B cell (primary cell): Measurements from ENCODE around the gene HTRA2. TPM values are rescaled to one million over a fixed set of nuclear protein-coding genes. Genes with fewer than 3 reads are reported as not detected.

Source experiments
- ATAC-seq: fragments of 200-7000 bp; cut with Tn5 transposase; one replicate; pipeline ENCODE4 v1.10.0; 2021; ENCODE audit warnings: low read depth, mild to moderate bottlenecking, moderate number of reproducible peaks, moderate library complexity
- CTCF ChIA-PET: fragments of 350-600 bp; sonication (Branson Sonifier 250); formaldehyde crosslinking; loops from one replicate; lab custom pipeline; 2021; ENCODE audit warnings: antibody characterized with exemption, inconsistent platforms; lab: Charles Lee
- POLR2A ChIA-PET: fragments of 350-600 bp; sonication (Branson Sonifier 250); formaldehyde crosslinking; loops from one replicate; lab custom pipeline; 2021; ENCODE audit warnings: antibody characterized with exemption; lab: Charles Lee
- DNase-seq: peaks from one replicate; pipeline ENCODE4 v3.0.0; 2013
- H2AFZ ChIP-seq: 2 replicates; pipeline ENCODE4 v1.6.1; 2012; ENCODE audit warnings: mild to moderate bottlenecking, low read depth, low read length; ENCODE audit not compliant: insufficient read depth, poor library complexity, severe bottlenecking
- H3K27ac ChIP-seq, 2 donors: 1 replicate in 1 of 2; 2 replicates in 1 of 2; pipeline ENCODE4 v1.5.1; 2012 to 2013; ENCODE audit warnings: low read length in 2 of 2, mild to moderate bottlenecking in 2 of 2, moderate library complexity in 1 of 2
- H3K27me3 ChIP-seq, 4 experiments: fragments of 200-600 bp in 1 of 4; sonication (generic) in 1 of 4; replicated peaks in 1 of 4; 1 replicate in 2 of 4; 2 replicates in 2 of 4; pipeline versions ENCODE4 v1.6.1 to v1.7.0; 2013 to 2016; ENCODE audit warnings: low read length in 3 of 4, mild to moderate bottlenecking in 2 of 4, mixed read lengths in 1 of 4, moderate library complexity in 1 of 4; ENCODE audit not compliant: insufficient read depth in 4 of 4, control insufficient read depth in 3 of 4; ENCODE audit errors: control extremely low read depth in 1 of 4
- H3K36me3 ChIP-seq, 2 experiments: replicated peaks in 1 of 2; 1 replicate in 1 of 2; 2 replicates in 1 of 2; pipeline versions ENCODE4 v1.6.1 to v1.7.1; 2013; ENCODE audit warnings: low read length in 1 of 2; ENCODE audit not compliant: insufficient read depth in 2 of 2, control insufficient read depth in 1 of 2; ENCODE audit errors: control extremely low read depth in 1 of 2, extremely low read depth in 1 of 2
- H3K4me1 ChIP-seq, 2 donors: fragments of 200-600 bp in 1 of 2; sonication (generic) in 1 of 2; 1 replicate in 1 of 2; 2 replicates in 1 of 2; pipeline versions ENCODE4 v1.5.1 to v1.6.1; 2013 to 2017; ENCODE audit warnings: low read length in 2 of 2; ENCODE audit not compliant: control insufficient read depth in 2 of 2, insufficient read depth in 2 of 2
- H3K4me2 ChIP-seq: replicated peaks from 2 replicates; pipeline ENCODE3; 2012; ENCODE audit warnings: mild to moderate bottlenecking, low read depth, low read length; ENCODE audit not compliant: poor library complexity, severe bottlenecking
- H3K4me3 ChIP-seq, 5 experiments: fragments of 200-600 bp in 1 of 5; sonication (generic) in 1 of 5; 1 replicate in 3 of 5; 2 replicates in 2 of 5; pipeline versions ENCODE4 v1.5.1 to v1.7.0; 2011 to 2016; ENCODE audit warnings: low read length in 4 of 5, mild to moderate bottlenecking in 4 of 5, low read depth in 2 of 5, control low read depth in 1 of 5, moderate library complexity in 1 of 5; ENCODE audit not compliant: insufficient read depth in 1 of 5; ENCODE audit errors: control extremely low read depth in 1 of 5, extremely low read depth in 1 of 5
- H3K79me2 ChIP-seq: fragments of 200-600 bp; sonication (generic); one replicate; pipeline ENCODE4 v1.6.0; 2016; ENCODE audit warnings: low read length; ENCODE audit not compliant: control insufficient read depth, insufficient read depth
- H3K9ac ChIP-seq: fragments of 200-600 bp; sonication (generic); 2 replicates; pipeline ENCODE4 v1.6.1; 2017; ENCODE audit warnings: mild to moderate bottlenecking, low read length, moderate library complexity
- H3K9me3 ChIP-seq, 3 donors: one replicate each; pipeline versions ENCODE4 v1.6.1 to v1.7.1; 2013; ENCODE audit warnings: low read length in 2 of 3; ENCODE audit not compliant: control insufficient read depth in 2 of 3, insufficient read depth in 1 of 3; ENCODE audit errors: control extremely low read depth in 1 of 3
- H4K20me1 ChIP-seq: 2 replicates; pipeline ENCODE4 v1.6.0; 2012; ENCODE audit warnings: mild to moderate bottlenecking, low read length; ENCODE audit not compliant: insufficient read depth, control insufficient read depth, poor library complexity, severe bottlenecking
- H3K27ac Mint-ChIP-seq: one replicate; pipeline ENCODE4 v1.8.0; 2021; ENCODE audit warnings: mixed read lengths
- H3K27me3 Mint-ChIP-seq: one replicate; pipeline ENCODE4 v1.8.0; 2021; ENCODE audit warnings: mixed read lengths
- H3K4me1 Mint-ChIP-seq: one replicate; pipeline ENCODE4 v1.8.0; 2021; ENCODE audit warnings: mixed read lengths
- H3K4me3 Mint-ChIP-seq: one replicate; pipeline ENCODE4 v1.8.0; 2021; ENCODE audit warnings: mixed read lengths
- H3K9me3 Mint-ChIP-seq: one replicate; pipeline ENCODE4 v1.8.0; 2022; ENCODE audit warnings: mixed read lengths; ENCODE audit not compliant: insufficient read depth
- CTCF ChIP-seq: fragments of 200-600 bp; IDR thresholded peaks from one replicate; pipeline ENCODE4 v1.8.0; 2022; ENCODE audit warnings: antibody characterized with exemption, mild to moderate bottlenecking
- EZH2 ChIP-seq: IDR thresholded peaks from 2 replicates; pipeline ENCODE4 v1.6.1; 2012; ENCODE audit warnings: borderline replicate concordance, low read depth, mild to moderate bottlenecking, moderate library complexity, low read length; ENCODE audit not compliant: insufficient read depth, poor library complexity, severe bottlenecking
- WGBS: methylation state at CpG from one replicate; pipeline ENCODE4 v1.1.5; 2013; ENCODE audit warnings: missing lambda C conversion rate; ENCODE audit not compliant: insufficient coverage; 5-methylcytosine and 5-hydroxymethylcytosine counted together
- intact Hi-C: fragments of 100-400 bp; cut with micrococcal nuclease; formaldehyde crosslinking; loops from one replicate; pipeline ENCODE4 v1.10.0; 2022
- polyA plus RNA-seq: library from polyadenylated mRNA; depleted of rRNA; stranded (reverse); fragments of >200 nt; gene quantifications from 2 replicates; pipeline ENCODE4 v1.2.3, GENCODE V29; 2012
- total RNA-seq, 2 donors: library from RNA; stranded (reverse); fragments of 120-200 nt in 1 of 2; gene quantifications; 1 replicate in 1 of 2; 2 replicates in 1 of 2; pipeline versions ENCODE4 v1.2.3 to v1.2.4, GENCODE V29; 2013 to 2022

The HTRA2 gene
- total and polyA plus RNA-seq, 2 donors (not counting 1 experiment from before 2014, with no cell fraction given): 52.8 to 111 TPM

- ATAC-seq: no peak
- H3K4me1 ChIP-seq: peaks cover 28 to 31% of the 10 kb centered on the region in 2 donors
- peak overlapping the region; percentile 96 for H3K4me3 Mint-ChIP-seq
- H3K27ac ChIP-seq: peak overlapping the region; percentile 91 to 96
- POLR2A ChIA-PET: interaction anchor here (0.5 to 2.8 kb wide), 8 partner anchors 9 to 147 kb away, joined by 4 to 13 read pairs (median 5); partner anchors contain the start of genes AUP1, HTRA2 and WBP1
- peaks cover 0 to 55% (median 15%) of the 10 kb centered on the region in 4 experiments for H3K27me3 ChIP-seq
- TF ChIP-seq EZH2: no peak
- TF ChIP-seq CTCF: no peak
- H2AFZ ChIP-seq: peak overlapping the region; percentile 90
- CTCF ChIA-PET: interaction anchor here (1.7 to 8.1 kb wide), 5 partner anchors 23 to 80 kb away, joined by 4 to 111 read pairs (median 13); partner anchors contain the start of genes AUP1, CCDC142, HTRA2 and TTC31
- peak overlapping the region; percentile 88 for H3K4me2 ChIP-seq
- peaks cover 40% of the 10 kb centered on the region for H3K27me3 Mint-ChIP-seq
- no peak for DNase-seq
- H3K36me3 ChIP-seq: peaks cover 0 to 10% of the 10 kb centered on the region in 2 experiments
- WGBS: 20% methylated on average over 25 of the region's 38 CpGs
- no peaks in the 10 kb centered on the region for H4K20me1 ChIP-seq
- peak overlapping the region; percentile 84 for H3K9ac ChIP-seq
- H3K4me3 ChIP-seq: peak overlapping the region; percentile 78 to 97 (median 83)
- peaks cover 50% of the 10 kb centered on the region for H3K4me1 Mint-ChIP-seq
- peaks cover 0 to 13% (median 0%) of the 10 kb centered on the region in 3 donors for H3K9me3 ChIP-seq
- H3K27ac Mint-ChIP-seq: peak overlapping the region; percentile 99
- peaks cover 8% of the 10 kb centered on the region for H3K79me2 ChIP-seq
- H3K9me3 Mint-ChIP-seq: no peaks in the 10 kb centered on the region
- intact Hi-C loops: loop anchor here (1.0 to 5.0 kb wide), 7 partner anchors 8 to 144 kb away; partner anchors contain the start of genes AUP1, DOK1, HTRA2 and SEMA4F
Observed at GRCh38 chr2:74507926-74508520, 21.7 kb upstream of the HTRA2 start.

- peaks cover 0 to 21% (median 0%) of the 10 kb centered on the region in 3 donors for H3K9me3 ChIP-seq
- peaks cover 28% of the 10 kb centered on the region for H3K27me3 Mint-ChIP-seq
- no peaks in the 10 kb centered on the region for H4K20me1 ChIP-seq
- peaks cover 38% of the 10 kb centered on the region for H3K4me1 Mint-ChIP-seq
- peaks cover 36 to 43% of the 10 kb centered on the region in 2 donors for H3K4me1 ChIP-seq
- H3K9ac ChIP-seq: no peak overlapping the region
- no peak overlapping the region for H3K27ac ChIP-seq
- no peak overlapping the region for H3K4me2 ChIP-seq
- DNase-seq (no peak), ATAC-seq (no peak)
- no peak overlapping the region for H3K27ac Mint-ChIP-seq
- no peaks in the 10 kb centered on the region for H3K9me3 Mint-ChIP-seq
- peaks cover 0 to 57% (median 28%) of the 10 kb centered on the region in 4 experiments for H3K27me3 ChIP-seq
- no peak overlapping the region for H2AFZ ChIP-seq
- peaks cover 0 to 7% of the 10 kb centered on the region in 2 experiments for H3K36me3 ChIP-seq
- CTCF ChIA-PET: interaction anchor here (1.3 to 8.1 kb wide), 3 partner anchors 22 to 78 kb away, joined by 4 to 111 read pairs (median 6); partner anchors contain the start of genes CCDC142 and TTC31
- TF ChIP-seq CTCF: no peak
- H3K4me3 ChIP-seq: no peak overlapping the region
- H3K4me3 Mint-ChIP-seq: no peak overlapping the region
- whole genome bisulfite sequencing: 90% methylated on average over 4 of the region's 4 CpGs
- intact Hi-C loops: no loop called here
- H3K79me2 ChIP-seq: peaks cover 8% of the 10 kb centered on the region
- POLR2A ChIA-PET: interaction anchor here (0.7 kb wide), 1 partner anchor 70 kb away, joined by 4 read pairs; no protein-coding TSS in a partner anchor
Observed at GRCh38 chr2:74510272-74510671, 19.5 kb upstream of the HTRA2 start.
